Activated CD4-positive, alpha-beta T cell treated with anti-CD3 and anti-CD28 coated beads, Interleukin-2, amount 50 U/mL, for 24 hours (primary cell): ENCODE data around the gene LMBRD2.

ENCODE experiments used
- DNase-seq, 2 donors: peaks; one replicate each; pipeline ENCODE4 v3.0.0-alpha.2; 2020; ENCODE audit warnings: low read depth in 1 of 2, low spot score in 1 of 2

LMBRD2 gene

DNA sequence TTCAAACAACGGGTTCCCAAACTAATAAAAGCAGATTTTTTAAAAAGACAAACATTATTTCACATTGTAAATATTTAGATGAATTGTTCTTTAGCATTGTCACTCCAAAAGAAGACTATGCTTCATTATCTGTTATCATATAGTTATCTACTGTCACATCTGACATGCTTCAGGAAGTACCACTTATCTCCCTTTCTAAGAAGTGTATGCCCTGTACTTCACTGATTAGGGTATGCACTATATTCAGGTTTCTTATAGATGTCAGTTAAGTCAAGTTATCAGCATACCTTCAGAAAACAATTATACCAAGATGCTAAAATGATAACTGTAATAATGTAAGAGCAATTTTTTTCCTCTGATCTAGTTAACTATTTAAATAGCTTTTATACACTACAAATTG, 40.4 kb downstream of the LMBRD2 start:
- no peak for DNase-seq

DNA sequence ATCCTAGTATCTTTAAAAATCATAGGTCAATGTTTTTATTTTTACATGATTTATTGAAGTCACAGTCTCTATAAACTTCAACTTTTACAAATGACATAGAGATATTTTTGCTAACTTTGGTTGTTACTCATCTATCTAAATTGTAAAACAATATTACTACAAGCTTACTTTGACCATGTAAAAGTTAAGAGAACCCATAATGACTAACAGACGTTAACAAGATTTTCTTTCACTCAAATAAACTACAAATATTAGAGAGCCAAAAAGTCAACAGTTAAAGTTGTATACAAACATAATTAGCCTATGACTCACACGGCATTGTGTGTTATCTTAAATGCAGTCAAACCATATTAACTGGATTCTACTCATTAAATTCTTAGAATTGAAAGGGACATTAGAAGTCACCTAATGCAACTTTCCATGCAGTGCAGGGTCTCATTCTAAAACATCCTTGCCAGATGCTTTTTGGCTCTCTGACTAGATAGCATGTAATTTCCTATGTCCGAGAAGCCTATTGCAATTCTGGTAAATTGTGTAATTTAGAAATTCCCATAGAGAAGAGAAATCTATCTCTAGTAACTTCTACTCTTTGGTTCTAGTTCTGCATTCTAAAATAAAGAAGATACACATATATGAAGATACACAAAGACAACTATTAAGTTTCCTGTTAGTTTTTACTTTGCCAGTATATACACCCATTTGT, 42.8 kb downstream of the LMBRD2 start:
- DNase-seq = no peak

DNA sequence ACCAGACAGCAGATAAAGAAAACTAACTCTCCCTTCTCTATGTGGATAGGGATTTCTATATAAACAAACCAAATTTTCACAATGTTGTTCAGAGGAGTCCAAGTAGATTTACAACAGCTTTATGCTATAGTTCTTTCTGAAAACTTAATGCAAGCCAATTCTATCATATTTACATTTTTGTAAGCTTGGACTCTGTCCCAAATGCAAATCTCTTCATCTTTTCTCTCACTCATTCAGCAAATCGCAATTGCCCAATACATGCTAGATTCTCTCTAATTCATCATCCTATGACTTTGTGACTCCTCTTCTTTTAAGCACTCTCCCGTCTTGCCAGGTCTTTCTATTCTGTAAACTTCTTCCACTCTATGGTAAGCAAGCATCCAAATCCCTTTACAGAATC, 45.9 kb downstream of the LMBRD2 start:
- DNase-seq = no peak

DNA sequence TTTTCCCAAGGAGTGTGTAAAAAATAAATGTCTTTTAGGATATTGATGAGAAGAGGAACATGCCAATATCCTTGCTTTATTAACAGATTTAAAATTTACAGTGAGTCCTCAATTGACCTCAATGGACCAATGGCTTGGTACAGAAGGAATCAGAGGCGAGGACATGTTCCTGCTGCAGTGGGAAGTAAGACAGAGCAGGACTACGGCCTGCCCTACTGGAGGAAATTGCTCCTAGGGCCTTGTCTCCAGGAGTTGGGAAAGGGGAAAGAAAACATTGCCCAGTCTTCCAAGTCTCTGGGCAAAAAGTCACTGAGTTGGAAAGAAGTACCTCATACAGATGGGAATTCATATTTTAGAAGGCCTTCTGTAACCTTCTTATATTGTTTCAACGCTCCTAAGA, 51.9 kb downstream of the LMBRD2 start:
- no peak for DNase-seq

DNA sequence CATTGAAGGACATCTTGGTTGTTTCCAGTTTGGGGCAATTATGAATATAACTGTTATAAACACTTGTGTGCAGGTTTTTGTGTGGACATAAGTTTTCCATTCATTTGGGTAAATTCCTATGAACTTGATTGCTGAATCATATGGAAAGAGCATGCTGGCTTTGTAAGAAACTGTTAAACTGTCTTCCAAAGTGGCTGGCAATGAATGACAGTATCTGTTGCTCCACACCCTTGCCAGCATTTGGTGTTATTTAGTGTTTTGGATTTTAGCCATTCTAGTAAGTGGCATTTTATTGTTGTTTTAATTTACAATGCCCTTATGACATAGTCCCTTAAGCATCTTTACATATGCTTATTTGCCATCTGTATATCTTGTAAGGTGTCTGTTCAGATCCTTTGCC, 55.2 kb downstream of the LMBRD2 start:
- DNase-seq = no peak

DNA sequence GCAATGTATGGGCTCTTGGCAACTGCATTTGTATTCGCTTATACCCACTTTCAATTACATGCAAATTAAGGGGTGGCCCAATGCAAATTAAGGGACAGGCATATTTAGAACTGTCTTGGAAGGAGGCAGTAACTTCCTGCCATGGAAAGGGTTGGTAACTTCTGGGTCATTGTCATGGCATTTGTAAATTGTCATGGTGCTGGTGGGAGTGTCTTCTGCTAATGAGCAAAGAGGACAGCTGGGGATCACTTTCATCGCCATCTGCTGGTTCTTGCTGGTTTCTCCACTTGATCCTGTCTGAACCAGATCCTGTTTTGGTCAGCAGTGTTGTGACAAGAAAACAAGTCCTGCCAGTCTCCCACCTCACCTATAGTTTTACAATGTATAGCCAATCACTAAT, 61.7 kb downstream of the LMBRD2 start:
- no peak for DNase-seq

DNA sequence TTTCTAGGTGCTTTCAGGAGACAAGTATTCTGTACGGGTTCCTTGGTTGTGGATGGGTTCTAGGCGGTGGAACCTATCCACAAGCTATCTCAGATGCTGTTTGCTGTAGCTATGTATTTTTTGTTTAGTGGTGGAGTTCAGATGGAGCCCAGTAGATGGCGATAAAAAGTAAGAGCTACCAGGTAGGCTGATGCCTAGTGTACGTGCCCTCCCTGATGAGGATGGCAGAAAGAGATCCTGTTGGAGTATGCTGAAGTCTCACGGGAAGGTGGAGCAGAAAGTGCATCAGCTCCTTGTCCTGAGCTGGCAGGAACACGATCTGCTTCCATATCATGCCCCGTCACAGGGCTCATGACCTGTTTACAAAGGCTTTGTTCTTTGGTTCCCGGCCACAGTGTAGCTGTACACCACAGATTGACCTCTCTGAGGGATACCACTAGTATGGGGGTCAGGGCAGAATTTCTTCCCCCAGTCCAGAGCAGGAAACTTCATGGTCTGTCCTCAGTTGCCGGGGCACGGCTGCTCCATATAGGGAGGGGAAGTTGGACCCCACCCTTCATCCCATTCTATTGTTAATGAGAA, 72.4 kb downstream of the LMBRD2 start:
- DNase-seq = peak in 1 of 2 donors; percentile 8

DNA sequence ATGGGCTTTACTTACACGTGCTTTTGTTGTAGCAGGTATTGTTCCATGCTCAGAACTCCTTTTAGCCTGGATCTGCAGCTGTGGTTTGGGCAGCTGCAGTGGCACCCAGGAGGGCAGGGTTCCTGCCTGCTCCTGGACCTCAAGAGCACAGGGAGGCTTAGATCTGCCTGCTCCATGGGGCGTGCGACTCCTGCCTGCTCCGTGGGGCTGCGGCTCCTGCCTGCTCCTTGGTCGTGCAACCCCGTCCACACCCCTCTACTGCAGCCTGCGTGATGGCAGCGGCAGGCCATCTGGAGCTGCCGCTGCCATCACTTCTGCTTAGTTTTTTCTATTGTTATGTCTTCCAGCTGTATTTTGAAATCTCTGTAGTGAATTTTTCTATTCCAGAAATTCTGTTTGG, 73.3 kb downstream of the LMBRD2 start:
- no peak for DNase-seq

DNA sequence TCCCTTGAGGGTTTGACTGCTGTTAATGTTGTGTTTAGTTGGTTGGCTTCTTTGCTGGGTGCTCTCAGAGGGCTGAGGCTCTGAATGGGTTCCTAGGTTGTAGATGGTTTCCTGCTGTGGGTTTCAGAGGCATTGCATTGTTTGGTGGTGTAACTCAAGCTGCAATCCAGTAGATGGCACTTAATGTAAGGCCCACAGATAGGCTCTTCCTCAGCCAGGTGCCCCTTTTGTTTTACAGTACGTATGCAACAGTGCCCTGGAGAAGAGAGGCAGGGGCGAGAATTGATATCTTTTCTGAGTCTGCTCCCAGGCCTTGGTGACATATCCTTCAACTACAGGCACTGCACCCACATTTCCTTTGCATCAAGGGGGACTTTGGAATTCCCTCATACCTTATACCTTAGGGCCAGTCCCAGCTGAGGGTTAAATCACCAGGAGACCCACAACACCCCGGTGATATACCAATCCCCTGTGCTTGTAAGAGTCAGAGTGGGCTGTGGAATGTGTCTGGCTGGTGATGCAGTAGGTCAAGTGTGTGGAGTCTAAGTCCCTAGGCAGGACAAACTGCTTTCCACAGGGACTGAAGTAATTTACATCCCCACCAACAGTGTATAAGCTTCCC, 78.0 kb downstream of the LMBRD2 start:
- no peak for DNase-seq

DNA sequence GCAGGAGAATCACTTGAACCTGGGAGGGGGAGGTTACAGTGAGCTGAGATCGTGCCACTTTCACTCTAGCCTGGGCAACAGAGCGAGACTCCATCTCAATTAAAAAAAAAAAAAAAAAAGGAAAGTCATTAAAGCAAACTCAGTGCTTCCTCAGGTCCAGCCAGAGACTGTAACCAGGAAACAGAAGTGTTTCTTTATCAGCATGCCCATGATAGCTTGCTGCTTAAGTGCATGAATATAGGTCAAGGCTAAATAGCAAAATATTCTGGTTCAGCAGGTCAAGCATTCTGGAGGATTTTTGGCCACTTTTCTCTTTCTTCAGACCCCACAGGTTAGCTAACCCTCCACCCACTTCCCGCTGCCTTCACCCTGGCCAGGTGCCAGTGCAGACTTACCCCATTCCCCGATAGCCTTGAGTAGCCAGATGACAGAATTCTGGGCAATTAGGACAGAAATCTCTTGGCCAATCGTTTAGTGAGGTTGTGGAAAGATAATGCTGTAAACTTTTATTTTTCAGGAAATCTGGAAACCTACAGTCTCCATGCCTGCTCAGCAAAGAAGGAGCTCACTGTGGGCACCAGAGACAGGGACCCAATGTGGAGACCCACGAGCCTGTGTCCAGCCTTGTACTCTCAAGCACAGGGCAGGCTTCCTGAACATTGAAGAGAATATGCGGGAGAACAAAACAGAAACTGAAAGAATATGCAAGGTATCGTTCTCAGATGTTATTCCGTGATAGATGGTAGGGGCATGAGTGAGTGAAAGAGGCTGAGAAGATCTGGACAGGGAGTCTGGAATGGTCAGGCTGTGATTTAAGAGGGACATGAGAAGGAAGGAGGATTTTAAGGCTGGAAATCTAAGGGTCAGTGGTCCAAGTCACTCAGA, 80.8 kb downstream of the LMBRD2 start:
- DNase-seq = no peak

DNA sequence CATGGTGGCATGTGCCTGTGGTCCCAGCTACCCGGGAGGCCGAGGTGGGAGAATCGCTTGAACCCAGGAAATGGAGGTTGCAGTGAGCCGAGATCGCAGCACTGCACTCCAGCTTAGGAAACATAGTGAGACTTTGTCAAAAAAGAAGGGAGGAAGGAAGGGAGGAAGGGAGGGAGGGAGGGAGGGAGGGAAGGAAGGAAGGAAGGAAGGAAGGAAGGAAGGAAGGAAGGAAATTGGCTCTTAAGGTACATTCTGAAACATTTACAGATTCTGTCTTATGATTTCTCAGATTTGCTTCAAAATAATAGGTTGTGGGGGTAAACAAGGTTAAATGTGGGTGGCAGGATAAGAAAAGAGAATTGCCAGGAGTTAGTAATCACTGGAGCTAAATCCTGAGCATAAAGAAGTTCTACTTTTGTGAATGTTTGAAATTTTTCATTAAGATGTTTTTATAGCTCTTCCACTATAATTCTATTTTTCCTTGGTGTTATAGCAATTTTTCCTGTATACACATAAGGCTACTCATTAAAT, 82.9 kb downstream of the LMBRD2 start:
- no peak for DNase-seq

DNA sequence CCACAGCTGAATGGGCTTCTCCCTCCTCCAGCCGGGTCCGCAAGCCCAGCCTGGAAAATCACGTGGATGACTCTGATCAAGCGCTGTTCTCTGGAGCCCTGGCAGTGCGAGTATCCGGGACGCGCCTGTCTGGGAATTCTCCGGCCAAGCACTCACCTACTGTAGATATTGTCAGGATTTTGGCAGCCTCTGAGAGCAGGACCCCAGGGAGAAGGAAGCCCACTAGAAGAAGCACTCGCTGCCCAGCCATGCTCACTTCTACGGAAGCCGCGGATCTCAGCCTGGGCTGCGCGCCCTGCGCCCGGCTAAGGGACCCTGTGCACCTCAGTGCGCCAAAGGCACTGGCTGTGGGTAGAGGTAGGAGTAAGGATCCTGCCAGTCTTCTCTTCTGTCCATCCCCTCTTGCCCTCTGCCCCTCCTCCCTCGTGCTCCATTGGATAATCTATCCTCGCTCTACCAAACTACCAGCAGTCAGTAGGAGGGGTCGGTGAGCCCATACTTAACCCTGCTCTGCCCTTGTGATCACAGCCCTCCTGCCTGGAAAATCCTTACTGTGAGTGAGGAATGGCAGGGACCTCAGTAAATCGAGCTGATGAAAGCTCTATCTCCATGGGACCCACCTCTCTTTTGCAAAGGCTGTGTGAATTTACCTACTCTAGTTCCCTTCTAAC, 85.0 kb downstream of the LMBRD2 start, which contains the start of gene UGT3A2:
UGT3A2 (minus strand) TSS at position 343 of the 671 bp plus-strand sequence; CDS start at position 250, 93 bp downstream.
- no peak for DNase-seq

DNA sequence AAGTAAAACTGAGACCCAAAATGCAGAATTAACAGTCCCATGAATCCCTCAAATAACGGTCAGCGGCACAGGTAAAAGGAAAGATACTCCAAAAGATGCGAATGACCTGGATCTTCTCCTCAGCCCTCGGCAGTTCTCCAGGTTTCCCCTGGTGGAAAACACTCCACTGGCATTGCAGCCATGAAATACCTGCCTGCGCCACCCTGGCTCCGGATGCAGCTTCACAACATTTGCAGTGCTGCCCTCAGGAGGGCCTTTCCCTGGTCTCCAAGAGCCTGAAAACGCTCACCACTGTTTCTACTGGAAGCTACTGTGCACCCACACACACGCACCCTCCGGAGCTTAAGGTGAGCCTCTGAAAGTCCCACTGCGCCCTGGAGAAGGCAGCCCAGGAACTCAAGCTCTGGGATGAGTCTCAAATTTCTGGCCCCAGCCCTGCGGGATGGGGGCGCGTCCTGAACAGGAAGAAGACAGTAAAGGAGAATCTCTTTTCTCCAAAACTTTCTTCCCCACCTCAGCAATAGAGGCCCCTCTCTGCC, 85.6 kb downstream of the LMBRD2 start:
- DNase-seq = no peak

DNA sequence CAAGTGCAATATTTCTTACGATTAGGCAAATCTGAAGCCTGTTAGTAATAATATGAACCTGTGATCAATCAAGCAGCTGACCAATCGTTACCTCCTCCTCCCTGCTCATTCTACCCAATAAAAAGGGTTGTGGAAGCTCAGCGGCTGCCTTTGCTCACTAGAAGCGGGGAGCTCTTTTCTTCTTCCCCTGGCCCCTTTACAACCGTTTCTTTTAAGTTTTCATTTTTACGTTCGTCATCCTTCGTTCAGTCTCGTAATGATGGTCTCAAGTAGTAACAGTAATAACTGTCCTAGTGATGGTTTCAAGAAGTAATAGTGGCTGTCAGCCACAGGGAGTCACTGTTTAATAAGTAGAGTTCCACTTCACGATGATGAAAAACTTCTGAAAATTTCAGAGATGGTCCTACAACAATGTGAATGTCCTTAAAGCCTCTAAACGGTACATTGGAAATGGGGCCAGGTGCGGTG, 91.2 kb downstream of the LMBRD2 start:
- no peak for DNase-seq

DNA sequence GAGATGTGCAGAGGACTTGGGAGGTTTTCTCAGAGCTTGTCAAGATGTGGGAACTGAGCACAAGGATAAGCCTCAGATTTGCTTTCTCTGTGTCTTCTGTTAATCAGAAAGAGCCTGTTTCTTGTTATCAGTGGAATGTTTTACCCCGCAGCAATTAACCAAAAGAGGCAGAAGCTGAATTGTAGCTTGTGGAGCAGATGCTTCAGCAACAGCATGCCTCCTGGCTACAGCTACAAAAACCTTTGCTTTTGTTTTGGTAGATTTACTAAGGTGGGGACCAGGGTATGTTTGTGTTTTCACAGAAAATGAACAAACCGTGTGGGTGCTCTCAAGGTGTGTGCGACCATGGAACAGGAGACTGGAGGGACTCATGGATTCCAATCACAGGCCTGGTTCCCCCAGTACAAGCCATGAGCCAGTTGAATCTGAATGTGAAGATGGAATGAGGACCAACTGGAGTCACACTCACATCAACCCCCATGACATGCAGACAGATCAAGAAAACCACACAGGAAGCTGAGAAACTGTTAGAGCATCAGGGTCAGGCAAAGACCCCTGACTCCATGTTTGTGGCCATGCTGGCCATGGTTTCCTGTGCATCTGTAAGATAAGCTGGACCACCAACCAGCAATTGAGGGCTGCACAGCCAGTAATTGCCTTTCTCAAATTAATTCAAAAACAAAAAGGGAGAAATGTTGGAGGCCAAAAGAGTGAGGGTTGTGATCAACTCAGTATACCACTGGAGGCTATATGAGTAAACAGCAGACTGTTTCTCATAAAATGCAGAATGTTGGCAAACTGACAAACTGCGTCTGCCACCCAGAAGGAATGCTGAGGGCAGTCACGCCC, 91.9 kb downstream of the LMBRD2 start:
- no peak for DNase-seq

DNA sequence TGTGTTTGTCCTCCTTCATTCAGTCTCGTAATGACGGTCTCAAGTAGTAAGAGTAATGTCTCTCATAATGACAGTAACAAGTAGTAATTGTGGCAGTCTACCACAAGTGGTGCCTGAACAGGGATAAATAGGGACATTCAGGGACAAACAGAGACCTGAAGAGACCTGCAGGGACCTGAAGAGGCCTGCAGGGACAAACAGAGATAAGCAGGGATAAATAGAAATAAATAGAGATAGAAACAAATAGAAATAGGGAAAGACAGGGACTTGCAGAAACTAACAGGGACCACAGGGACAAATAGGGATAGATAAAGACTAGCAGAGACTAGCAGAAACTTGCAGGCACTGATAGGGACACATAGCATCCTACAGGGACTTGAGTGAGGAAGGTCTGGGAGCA, 92.9 kb downstream of the LMBRD2 start:
- no peak for DNase-seq

DNA sequence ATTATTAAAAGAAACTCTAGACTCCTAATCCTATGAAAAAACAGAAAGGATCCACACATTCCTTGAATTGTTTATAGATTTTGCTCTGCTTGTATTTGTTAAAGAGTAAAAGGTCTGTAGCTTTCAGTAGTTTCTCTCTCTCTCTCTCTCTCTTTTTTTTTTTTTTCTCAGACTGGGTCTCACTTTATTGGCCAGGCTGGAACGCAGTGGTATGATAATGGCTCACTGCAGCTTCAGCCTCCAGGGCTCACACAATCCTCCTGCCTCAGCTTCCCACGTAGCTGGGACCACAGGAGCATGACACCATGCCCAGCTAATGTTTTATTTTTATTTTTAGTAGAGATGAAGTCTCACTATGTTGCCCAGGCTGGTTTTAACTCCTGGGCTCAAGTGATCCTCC, 94.3 kb downstream of the LMBRD2 start:
- no peak for DNase-seq

DNA sequence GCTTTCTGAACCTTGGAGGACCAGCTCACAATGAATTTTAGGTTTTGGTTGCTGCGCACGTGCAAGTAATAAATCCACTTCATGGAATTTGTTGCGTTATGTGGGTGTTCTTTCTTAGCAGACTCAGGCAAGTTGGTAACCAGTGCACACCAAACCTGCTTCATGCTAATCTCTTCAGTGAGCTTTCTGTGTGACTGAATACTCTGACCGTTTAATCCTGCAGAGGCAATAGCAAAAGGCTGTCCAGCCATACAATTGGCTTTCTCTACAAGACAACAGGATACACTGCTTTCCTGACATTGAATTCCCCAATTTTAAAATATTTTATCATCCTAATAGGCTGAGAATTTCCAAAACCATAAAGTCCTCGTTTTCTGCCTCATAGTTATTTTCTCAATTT, 95.3 kb downstream of the LMBRD2 start:
- no peak for DNase-seq

DNA sequence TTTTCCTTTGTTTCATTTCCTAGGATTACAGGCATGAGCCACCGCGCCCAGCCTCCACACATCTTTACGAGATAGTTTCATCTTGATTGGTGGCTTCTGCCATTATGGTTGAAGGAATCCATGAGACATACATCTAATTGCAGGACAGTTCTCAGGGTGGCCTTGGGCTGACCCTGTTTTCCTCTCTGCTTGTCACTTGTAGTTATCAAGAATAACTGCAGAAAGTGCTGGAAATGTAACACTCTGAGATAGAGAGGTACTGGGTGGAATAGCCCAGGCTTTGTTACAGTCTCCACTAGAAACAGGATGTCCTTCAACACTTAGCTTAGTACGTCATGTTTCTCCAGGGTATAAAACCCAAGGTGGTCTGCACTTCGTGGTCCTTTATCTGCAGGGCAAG, 95.7 kb downstream of the LMBRD2 start:
- DNase-seq = no peak

DNA sequence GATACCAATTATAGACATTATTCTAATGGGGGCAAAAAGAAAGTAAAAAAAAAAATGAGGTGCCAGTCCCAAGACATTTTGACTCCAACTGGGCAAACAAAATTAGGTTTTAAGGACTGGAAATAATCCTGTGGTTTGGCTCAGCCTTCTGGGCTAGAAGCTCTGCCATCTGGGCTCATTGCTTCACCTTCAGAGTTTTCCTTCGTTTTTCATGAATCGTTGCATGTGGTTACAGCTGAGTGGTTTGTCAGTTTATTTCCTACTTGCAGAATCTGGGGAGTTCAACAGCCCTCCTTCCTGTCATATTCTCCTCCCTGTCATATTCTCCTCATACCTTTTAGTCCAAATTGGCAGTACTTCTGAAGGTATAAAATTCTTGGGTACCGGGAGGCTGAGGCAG, 97.0 kb downstream of the LMBRD2 start:
- DNase-seq = no peak
